Activated T-cell treated with anti-CD3 and anti-CD28 coated beads, Interleukin-2, amount 50 U/mL, for 48 hours (primary cell): Measurements from ENCODE around the gene TMEM131.
"Not testable (repeated sequence)": the region's sequence is repeated elsewhere in the genome, so short reads cannot be mapped to it uniquely, and the experiment has no call there.

Experiments
- DNase-seq, 2 experiments: peaks; one replicate each; pipeline ENCODE4 v3.0.0-alpha.2; 2020

The TMEM131 gene

DNA sequence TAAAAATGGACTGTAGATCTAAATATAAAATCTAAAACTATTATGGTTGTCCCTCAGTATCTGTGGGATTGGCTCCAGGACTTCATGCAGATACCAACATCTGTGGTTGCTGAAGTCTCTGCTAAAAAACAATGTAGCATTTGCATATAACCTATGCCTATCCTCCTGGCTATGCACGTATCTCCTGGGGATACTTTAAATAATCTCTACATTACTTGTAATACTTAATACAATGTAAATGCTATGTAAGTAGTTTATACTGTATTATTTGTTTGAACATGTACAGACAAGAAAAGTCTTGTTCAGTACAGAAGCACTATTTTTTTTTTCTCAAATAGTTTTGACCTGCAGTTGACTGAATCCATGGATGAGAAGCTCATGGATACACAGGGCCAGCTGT lies 147.4 kb downstream of the TMEM131 start:
- DNase-seq: no peak

DNA sequence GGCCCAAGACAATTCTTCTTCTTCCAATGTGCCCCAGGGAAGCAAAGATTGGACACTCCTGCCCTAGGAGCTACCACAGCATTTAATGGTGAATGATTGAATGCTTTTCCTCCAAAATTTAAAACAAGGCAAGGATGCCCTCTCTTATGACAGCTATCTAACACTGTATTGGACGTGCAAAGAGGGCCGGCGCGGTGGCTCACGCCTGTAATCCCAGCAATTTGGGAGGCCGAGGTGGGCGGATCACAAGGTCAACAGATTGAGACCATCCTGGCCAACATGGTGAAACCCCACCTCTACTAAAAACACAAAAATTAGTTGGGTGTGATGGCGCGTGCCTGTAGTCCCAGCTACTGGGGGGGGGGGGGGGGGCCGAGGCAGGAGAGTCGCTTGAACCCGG lies 149.0 kb downstream of the TMEM131 start:
- not testable (repeated sequence) for DNase-seq

DNA sequence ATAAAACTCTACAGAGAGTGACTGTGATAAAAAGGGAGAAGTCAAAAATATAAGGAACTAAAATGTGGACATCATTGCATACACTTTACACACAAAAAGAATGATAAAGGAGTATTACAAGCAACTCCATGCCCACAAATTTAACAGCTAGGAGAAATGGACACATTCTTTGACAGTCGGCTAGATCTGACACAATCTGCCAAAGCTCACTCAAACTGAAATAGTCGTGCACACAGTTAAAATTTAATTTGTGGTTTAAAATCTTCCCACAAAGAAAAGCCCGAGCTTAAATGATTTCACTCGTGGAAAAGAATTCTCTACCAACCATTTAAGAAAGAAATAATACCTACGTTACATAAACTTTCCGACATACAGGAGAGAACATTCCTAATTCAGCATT lies 149.9 kb downstream of the TMEM131 start:
- DNase-seq: no peak

DNA sequence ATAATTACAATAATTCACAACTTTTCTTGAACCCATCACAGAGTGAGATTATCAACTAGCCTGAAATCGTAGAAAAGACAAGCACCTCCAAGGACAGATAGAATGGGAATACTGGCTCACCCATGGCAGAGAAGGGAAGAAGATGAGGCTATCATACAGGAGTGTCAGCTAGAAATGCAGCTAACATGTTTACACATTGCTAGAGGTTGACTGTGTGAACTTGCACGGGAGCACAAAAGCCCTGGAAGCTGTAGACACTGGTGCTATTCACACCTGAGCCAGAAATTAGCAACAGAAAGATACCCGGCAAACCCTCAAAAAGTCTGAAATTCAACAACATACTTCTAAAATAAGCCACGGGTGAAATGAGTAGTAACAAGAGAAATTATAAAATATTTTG lies 150.6 kb downstream of the TMEM131 start:
- DNase-seq: no peak

DNA sequence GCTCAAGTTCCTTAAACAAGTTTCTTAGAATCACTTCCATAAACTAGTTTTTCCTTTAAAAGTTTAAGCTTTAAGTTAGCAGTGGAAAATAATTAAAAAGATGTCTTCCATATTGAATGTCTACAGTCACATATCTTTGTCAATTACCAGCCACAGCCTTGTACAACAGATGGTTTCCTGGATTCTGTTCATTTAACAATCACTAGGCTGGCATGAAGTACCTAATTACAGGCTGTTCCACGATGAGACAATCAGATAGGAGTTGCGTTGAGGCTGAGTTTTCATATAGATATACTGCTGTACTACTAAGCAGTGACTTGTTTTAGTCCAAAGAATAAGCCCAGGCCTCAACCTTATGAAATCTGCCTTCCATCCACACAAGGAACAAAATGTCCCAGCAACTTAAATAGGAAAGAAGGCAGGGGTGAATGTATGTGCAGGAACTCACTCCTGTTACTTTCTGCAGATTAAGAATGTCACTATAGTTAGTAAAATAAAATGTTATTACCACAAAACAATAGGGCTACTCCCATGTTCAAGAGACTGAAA lies 151.4 kb downstream of the TMEM131 start:
- no peak for DNase-seq

DNA sequence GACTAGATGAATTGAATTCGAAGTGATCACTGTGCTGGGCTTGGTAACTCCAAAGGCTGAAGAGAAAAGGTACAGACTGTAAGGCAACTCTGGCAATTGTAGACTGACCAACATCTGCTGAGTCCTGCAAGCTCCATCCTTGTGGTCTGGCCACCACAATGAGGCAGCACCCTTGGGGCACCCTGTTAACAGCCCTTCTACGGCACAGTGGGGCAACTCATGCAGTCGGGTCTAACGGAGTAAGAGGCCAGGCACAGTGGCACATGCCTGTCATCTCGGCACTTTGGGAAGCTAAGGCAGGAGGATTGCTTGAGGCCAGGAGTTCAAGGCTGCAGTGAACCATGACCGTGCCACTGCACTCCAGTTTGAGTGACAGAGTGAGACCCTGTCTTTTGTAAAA lies 155.6 kb downstream of the TMEM131 start:
- DNase-seq: no peak

DNA sequence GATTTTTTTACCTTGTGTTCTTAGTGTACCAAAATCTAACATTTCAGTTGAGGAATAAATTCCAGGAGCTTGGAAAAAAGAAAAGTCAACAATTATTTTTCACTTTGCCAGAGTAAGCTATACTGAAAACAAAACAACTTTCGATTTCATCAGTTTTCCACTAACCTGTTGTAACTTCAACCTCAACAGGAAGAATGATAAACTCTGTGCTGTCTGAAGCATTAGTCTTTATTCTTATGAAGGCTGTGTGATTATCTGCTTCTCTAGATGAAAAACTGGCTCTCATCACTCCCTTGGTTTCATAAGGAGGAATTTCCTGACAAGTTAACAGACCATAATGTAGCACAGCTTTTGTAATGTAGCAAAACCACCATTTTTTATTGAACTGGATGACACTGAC lies 161.1 kb downstream of the TMEM131 start:
- no peak for DNase-seq

DNA sequence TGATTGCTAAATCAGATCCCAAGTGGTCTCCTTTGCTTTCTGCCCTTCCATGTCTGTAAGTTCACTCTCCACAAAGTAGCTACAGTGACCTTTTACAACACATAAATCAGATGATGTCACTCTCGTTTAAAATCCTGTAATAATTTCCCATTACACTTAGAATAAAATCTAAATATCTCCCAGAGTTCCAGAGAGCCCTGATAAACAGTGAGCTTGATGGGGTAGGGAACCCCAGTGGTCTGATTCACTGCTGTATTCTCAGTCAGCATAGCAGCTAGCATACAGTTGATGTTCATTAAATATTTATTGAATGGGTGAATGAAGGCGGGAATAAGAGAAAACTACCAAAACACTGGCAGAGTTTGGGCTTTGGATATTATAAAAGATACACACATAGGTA lies 164.6 kb downstream of the TMEM131 start:
- no peak for DNase-seq

DNA sequence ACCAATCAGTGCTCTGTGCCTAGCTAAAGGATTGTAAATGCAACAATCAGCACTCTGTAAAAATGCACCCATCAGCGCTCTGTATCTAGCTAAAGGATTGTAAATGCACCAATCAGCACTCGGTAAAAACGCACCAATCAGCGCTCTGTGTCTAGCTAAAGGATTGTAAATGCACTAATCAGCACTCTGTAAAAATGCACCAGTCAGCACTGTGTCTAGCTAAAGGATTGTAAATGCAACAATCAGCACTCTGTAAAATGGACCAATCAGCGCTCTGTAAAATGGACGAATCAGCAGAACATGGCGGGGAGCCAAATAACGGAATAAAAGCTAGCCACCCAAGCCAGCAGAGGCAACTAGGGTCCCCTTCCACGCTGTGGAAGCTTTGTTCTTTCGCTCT lies 166.5 kb downstream of the TMEM131 start:
- not testable (repeated sequence) for DNase-seq

DNA sequence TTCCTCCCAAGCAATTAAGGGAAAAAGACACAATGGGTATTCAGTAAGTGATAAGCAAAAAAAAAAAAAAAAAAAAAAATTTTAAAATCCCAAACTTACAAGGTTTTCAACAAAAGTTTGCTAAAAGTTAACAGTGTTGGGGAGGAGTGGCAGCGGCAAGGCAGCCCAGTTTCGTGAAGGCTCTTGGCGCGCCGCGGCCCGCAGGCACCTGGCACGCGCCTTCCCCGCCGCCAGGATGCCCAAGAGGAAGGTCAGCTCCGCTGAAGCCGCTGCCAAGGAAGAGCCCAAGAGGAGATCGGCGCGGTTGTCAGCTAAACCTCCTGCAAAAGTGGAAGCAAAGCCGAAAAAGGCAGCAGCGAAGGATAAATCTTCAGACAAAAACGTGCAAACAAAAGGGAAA lies 168.7 kb downstream of the TMEM131 start:
- not testable (repeated sequence) for DNase-seq

DNA sequence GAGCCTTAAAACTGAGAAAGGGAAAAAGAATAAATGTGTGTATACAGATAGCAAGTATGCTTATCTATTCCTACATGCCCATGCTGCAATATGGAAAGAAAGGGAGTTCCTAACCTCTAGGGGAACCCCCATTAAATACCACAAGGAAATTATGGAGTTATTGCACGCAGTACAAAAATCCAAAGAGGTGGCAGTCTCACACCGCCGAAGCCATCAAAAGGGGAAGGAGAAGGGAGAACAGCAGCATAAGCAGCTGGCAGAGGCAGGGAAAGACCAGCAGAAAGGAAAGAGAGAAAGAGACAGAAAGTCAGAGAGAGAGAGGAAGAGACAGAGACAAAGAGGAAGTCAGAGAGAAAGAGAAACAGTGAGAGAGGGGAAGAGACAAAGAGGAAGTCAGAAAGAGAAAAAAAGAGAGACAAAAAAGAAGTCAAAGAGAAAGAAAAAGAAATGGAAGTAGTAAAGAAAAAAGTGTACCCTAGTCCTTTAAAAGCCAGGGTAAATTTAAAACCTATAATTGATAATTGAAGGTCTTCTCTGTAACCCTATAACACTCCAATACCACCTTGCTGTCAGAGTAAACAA lies 169.4 kb downstream of the TMEM131 start:
- not testable (repeated sequence) for DNase-seq

DNA sequence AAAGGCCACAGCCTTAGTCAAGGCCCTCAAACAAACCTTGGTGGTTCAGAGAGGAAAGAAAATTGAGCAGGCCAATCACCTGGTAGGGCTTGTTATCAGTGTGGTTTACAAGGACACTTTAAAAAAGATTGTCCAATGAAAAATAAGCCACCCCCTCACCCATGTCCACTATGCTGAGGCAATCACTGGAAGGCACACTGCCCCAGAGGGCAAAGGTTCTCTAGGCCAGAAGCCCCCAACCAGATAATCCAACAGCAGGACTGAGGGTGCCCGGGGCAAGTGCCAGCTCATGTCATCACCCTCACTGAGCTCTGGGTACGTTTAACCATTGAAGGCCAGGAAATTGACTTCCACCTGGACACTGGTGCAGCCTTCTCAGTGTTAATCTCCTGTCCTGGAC lies 171.7 kb downstream of the TMEM131 start:
- DNase-seq: not testable (repeated sequence)

DNA sequence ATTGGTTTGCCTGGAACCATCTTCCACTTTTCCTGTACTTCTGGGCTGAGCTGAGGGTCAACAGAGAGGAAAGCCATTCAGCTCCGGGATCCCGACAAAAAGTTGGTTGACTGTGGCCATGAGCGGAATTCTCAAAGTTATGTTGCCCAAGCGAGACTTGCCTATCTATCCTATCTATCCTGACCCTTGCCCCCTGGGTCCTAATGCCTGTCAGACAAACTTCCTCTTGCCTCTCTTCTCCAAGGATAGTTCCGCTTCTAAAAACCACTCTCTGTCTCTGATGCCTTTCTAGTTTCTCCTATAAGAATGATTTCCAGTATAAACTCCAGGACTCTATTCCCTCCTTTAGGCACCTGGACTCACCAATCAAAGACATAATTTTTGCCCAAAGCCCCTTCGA lies 173.9 kb downstream of the TMEM131 start:
- DNase-seq: not testable (repeated sequence)

DNA sequence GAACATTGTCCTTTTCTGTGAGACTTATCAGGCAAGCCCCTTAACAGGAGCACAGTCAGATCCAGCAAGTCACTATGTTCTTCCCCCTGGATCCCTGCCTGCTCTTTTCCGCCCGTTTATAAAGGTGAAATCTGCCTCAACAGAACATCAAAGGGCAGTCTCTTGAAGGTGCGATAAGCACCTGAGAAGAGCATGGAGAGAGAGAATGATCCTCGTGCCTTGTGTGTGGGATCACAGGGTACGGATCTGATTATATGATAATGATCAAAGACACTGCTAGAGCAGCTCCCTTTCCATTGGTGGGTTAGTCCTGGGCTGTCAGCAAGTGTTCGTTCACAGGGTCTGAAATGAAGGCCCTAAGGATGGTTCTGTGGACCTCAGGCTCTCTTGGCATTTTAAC lies 176.0 kb downstream of the TMEM131 start:
- DNase-seq: no peak

DNA sequence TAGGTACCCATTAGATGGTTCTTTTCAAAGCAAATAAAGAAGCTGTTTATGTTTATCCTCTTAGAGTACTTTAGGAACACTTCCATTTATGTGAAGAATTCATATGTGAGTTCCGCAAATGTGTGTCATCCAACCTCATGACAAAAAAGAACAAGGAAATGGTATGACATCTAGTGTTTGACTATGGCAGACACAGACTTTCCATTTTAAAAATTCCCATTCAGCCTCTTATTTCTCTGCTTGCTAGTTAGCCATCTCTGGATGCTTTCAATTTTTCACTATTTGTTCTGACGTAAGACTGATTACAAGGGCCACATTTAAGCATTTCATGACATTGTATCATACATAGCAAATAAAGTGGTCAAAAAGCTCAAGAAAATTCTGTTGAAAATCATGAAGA lies 179.3 kb downstream of the TMEM131 start:
- DNase-seq: no peak

DNA sequence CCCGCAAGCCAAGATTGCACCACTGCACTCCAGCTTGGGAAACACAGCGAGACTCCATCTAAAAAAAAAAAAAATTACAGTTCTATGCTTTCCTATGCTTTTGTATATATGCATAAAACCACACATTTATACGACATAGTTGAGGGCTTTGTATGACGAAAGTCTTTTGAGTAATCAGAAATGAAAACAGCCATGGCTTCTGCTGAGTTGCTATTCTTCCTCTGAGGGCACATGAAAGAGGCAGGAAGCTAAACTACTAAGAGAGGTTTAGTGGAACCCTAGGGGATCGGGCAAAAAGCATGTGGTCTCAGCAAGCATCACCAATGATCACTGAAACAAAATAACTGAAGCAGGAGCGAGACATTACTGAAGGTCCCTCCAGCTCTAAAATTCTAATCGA lies 182.8 kb downstream of the TMEM131 start:
- no peak for DNase-seq

DNA sequence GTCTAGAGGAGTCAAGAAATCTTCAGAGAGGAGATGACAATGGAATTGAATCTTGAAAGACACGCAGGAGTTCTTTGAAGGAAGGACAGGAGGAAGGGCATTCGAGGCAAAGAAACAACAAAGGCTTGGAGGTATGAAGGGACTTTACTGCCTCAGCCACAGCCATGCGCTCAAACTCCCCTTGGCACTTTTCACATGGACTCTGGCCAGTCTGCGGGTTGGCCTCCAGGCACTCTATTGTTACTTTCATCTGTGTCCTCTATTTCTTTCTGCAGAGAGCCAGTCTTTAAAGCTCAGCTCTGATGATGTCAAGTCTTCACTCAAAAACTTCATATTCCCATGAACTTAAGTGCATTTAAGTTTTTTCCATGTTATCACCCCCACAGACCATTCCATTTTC lies 186.9 kb downstream of the TMEM131 start:
- no peak for DNase-seq

DNA sequence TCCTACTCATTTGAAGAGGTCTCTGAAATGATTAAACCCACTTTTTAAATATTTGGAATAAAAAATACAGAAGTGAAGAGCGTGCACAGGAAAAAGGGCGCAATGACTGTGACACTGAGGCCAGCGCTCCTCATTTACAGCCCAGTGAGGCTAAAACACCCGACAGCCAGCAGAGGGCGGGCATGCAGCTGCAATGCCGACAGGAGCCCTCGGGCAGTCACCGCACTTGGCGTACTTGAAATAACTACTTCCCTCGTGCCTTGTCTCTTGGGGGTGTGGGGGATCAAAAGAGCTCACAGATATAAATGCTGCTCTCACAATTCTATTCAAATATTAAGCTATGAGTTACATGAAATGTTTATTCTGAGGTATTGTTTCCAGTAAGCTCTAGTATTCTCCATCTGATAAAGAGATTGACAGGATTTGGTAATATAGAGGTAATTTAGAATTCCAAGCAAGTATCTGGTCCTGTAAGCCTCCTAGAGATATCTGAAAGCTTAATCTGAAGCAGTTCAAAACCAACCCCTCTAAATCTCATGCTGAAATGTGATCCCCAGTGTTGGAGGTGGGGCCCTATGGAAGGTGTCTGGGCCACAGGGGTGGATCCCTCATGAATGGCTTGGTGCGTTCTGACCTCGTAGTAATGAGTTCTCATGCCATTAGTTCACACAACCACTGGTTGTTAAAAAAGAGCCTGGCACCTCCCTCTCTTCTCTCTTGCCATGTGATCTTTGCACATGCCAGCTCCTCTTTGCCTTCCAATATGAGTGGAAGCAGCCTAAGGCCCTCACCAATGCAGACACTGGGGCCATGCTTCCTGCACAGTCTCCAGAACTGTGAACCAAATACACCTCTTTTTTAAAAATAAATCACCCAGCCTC lies 188.8 kb downstream of the TMEM131 start:
- DNase-seq: peak; percentile 84

DNA sequence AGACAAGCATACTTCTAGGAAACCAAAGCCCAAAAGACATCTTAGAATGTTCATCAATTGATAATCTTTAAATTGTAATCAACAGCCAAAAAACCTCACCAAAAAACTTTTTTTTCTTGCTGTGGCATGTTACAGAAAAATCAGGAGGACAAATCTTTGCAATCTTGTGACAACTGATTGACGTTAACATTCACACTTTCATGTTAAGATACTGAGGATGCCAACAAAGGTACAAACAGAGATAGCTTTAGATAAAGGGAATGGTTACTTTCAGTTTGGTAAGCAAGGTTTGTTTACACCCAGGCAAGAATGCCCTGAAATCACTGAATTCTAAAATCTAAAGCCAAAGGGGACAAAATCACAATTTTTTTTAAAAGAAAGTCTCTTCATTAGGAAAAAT lies 190.0 kb downstream of the TMEM131 start:
- DNase-seq: no peak

DNA sequence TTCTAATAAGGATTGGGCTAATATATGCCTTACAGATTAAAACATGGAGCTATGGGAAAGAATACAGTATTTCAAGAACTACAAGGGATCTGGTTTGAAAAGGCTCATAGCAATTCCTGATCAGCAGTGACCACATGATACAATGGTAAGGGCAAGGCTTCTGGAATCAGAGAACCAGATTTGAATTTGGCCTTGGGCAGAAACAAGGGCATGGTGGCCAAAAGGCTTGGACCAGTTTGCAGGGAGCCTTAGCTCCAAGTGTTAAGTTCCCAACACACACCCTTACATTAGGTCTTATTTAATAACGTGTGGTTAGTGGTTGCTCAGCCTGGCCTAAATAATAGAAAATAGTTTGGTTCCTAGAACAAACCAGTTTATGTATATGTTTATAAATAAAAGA lies 194.7 kb downstream of the TMEM131 start:
- no peak for DNase-seq

DNA sequence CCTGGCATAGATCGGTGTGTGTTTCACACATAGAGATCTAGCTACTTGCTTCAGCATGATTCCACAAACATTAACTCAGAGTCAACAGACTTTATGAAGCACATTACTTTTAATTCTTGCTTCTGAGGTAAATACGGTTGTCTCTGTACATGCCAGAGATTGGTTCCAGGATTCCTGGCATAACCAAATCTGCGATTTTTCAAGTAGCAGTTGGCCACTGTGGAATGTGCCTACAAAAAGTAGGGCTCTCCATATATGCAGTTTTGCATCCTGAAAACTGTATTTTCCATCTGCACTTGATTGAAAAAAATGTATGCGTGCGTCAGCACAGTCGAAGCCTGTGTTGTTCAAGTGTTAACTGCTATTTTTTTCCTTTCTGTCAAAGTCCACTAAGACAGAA lies 197.3 kb downstream of the TMEM131 start:
- no peak for DNase-seq

DNA sequence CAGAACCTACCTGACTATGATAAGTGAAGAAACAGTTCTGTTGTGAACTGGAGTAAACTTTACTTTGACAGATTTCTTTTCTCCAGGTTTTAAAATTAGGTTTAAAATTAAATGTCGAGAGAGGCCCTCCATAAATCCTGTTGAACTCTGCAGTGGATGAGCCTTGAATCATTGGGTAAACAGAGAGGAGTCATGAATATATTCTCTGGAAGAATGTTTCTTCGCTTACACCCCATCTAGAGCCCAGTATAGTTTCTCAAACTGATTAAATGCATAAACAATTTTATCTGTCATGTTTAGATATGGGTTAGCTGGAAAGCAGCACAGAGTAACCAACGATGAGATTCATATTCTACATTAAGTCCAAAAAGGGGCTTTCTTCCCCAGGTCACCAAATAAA lies 198.4 kb downstream of the TMEM131 start:
- no peak for DNase-seq

DNA sequence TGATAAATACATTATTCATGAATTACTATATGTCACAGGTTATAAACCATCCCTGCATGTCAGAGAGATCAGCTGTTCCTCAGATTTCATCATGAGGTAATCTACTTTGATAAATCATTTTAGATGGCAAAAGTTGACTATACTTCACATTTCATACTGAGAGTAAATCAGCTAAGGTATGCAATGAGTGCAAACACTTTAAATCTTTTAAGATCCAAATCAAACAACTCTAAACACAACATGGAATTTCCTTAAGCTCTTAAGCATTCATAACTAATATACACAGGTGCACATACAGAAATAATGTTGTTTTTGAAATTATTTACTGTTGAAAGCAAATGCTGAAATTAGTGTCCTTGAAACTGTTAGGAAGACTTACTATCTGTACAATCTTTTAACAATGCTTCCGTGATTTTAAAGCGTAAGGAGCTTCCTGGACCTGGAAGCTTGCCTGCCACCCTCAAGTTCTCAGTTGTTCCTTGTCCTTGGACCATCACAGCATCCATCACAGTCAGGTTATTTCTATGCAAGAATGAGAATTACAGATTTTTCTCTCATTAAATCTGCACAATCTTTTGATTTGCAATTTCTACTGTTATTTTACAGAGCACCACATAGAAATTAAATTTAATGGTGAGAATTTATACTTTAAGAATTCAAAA lies 199.2 kb downstream of the TMEM131 start:
- no peak for DNase-seq

DNA sequence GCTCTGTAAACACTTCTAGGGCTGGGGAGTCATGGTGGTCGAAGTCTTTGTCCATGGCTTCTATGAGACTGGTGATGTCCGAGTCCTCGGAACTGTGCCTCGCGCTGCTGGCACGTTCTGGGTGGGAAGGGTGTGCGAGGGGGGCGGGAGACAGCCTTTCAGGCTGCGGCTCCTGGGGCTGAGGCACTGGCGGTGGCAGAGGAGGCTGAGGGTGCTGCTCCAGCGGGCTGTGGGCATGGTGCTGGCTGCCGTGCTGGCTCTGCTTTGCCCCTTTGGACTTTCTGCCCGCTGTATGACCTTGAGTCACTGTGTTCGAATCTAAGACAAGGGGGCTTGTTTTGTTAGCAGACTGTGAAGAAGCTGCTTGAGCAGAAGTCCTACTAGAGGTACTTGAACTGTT lies 203.3 kb downstream of the TMEM131 start:
- DNase-seq: no peak
